GM03348 (cell line): ENCODE measurements around the gene THOC2.
"Not testable (repeated sequence)": the region's sequence is repeated elsewhere in the genome, so short reads cannot be mapped to it uniquely, and the experiment has no call there.

Experiments used
- DNase-seq: peaks from one replicate; pipeline ENCODE4 v3.0.0; 2012; ENCODE audit warnings: low spot score

Gene THOC2

GRCh38 chrX:123580792-123581191 is 152.1 kb downstream of the THOC2 start:
- DNase-seq, result no peak

GRCh38 chrX:123574027-123574426 is 158.8 kb downstream of the THOC2 start:
- DNase-seq, result not testable (repeated sequence)

- no peak for DNase-seq
Observed at GRCh38 chrX:123570011-123570590, 162.8 kb downstream of the THOC2 start.

- no peak for DNase-seq
Observed at GRCh38 chrX:123563167-123563566, 169.7 kb downstream of the THOC2 start.

- DNase-seq, result no peak
Observed at GRCh38 chrX:123562342-123563146, 170.3 kb downstream of the THOC2 start.

GRCh38 chrX:123561439-123562215 is 171.2 kb downstream of the THOC2 start:
- no peak for DNase-seq

GRCh38 chrX:123550829-123551228 is 182.0 kb downstream of the THOC2 start:
- no peak for DNase-seq
